Endodermal cell (in vitro differentiated cells): ENCODE results near the gene ELMO2. TPM values are rescaled to one million over a fixed set of nuclear protein-coding genes. Genes with fewer than 3 reads are reported as not detected.

Source experiments
- DNase-seq: peaks from one replicate; pipeline ENCODE4 v3.0.0-alpha.2; 2017
- H3K27ac ChIP-seq: 2 replicates; pipeline ENCODE4 v1.5.1; 2013; ENCODE audit warnings: mild to moderate bottlenecking, low read depth, low read length, moderate library complexity
- H3K27me3 ChIP-seq: 2 replicates; pipeline ENCODE4 v1.6.1; 2013; ENCODE audit warnings: mild to moderate bottlenecking, low read length, moderate library complexity; ENCODE audit not compliant: insufficient read depth, control insufficient read depth, poor library complexity, severe bottlenecking
- H3K36me3 ChIP-seq: 2 replicates; pipeline ENCODE4 v1.7.0; 2013; ENCODE audit warnings: mild to moderate bottlenecking, low read length, moderate library complexity; ENCODE audit not compliant: control insufficient read depth, insufficient read depth
- H3K4me1 ChIP-seq: one replicate; pipeline ENCODE4 v1.7.0; 2013; ENCODE audit warnings: low read length; ENCODE audit not compliant: control insufficient read depth, insufficient read depth
- H3K4me3 ChIP-seq: 2 replicates; pipeline ENCODE4 v1.5.1; 2013; ENCODE audit warnings: mild to moderate bottlenecking, low read length, moderate library complexity
- H3K9ac ChIP-seq: 2 replicates; pipeline ENCODE4 v1.6.1; 2013; ENCODE audit warnings: mild to moderate bottlenecking, low read length, moderate library complexity; ENCODE audit not compliant: poor library complexity, severe bottlenecking; ENCODE audit errors: extremely low read depth
- H3K9me3 ChIP-seq: 2 replicates; pipeline ENCODE4 v1.6.1; 2013; ENCODE audit warnings: mild to moderate bottlenecking, low read length, moderate library complexity; ENCODE audit not compliant: control insufficient read depth
- H3K27ac Mint-ChIP-seq: 2 replicates; pipeline ENCODE4 v1.8.0; 2020; ENCODE audit warnings: mixed read lengths
- H3K27me3 Mint-ChIP-seq: 2 replicates; pipeline ENCODE4 v1.8.0; 2021; ENCODE audit warnings: mild to moderate bottlenecking, mixed read lengths; ENCODE audit not compliant: insufficient read depth
- H3K36me3 Mint-ChIP-seq: 2 replicates; pipeline ENCODE4 v1.8.0; 2020; ENCODE audit warnings: low read depth, mixed read lengths
- H3K4me1 Mint-ChIP-seq: 2 replicates; pipeline ENCODE4 v1.8.0; 2020; ENCODE audit warnings: mixed read lengths
- H3K4me3 Mint-ChIP-seq: 2 replicates; pipeline ENCODE4 v1.8.0; 2020; ENCODE audit warnings: mild to moderate bottlenecking, moderate library complexity, mixed read lengths
- H3K9me3 Mint-ChIP-seq: 2 replicates; pipeline ENCODE4 v1.8.0; 2020; ENCODE audit warnings: mild to moderate bottlenecking, mixed read lengths
- WGBS, 2 experiments: methylation state at CpG; one replicate each; pipeline versions ENCODE4 v1.1.5 to v1.1.7; 2013; ENCODE audit warnings: missing lambda C conversion rate in 2 of 2, mixed read lengths in 1 of 2; ENCODE audit not compliant: insufficient coverage in 1 of 2, insufficient read length in 1 of 2; 5-methylcytosine and 5-hydroxymethylcytosine counted together
- total RNA-seq, 2 donors: library from RNA; stranded (reverse); fragmentation: NEBNext Ultra II Directional in 1 of 2; extraction: Animal tissue kit (Norgen Biotek cat#: 25700) in 1 of 2; gene quantifications; 2 replicates in 1 of 2; 3 replicates in 1 of 2; pipeline ENCODE4 v1.2.1, GENCODE V29; 2021
- TF ChIP-seq, protein P1 (sequence below): fragments of 200-600 bp; sonication (generic); conservative IDR thresholded peaks from 2 replicates; pipeline ENCODE4 v1.5.0; 2021; ENCODE audit warnings: antibody characterized with exemption, mild to moderate bottlenecking

Gene ELMO2
- total RNA-seq, 2 donors from 2014 or later = 44.8 to 52.8 TPM

DNA sequence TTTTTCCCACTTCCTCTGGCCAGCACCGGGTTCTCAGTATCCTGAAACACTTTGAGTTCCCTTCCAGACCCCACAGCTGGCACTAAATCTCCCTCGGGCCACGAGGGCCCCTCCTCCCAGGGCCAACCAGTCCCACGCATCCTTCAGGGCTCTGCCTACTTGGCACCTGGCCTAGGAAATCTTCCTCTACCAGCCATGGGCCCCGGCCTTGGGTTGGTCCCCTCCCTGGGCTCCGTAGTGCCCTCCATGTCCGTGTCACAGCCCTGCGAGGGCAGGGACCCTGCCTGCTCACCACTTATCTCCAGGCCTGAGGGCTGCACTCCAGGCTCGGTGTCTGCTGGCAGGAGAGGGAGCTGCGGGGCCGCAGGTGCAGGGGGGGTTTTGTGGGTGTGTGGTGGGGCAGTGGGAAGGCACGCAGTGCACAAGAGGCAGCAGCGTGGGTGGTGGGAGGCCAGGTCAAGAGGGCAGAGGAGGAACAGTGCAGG lies 49.3 kb downstream of the ELMO2 start:
- peaks cover 18% of the 10 kb centered on the region for H3K36me3 Mint-ChIP-seq
- WGBS, 2 experiments = 91 to 94% methylated on average over 9 to 13 of the region's 13 CpGs

DNA sequence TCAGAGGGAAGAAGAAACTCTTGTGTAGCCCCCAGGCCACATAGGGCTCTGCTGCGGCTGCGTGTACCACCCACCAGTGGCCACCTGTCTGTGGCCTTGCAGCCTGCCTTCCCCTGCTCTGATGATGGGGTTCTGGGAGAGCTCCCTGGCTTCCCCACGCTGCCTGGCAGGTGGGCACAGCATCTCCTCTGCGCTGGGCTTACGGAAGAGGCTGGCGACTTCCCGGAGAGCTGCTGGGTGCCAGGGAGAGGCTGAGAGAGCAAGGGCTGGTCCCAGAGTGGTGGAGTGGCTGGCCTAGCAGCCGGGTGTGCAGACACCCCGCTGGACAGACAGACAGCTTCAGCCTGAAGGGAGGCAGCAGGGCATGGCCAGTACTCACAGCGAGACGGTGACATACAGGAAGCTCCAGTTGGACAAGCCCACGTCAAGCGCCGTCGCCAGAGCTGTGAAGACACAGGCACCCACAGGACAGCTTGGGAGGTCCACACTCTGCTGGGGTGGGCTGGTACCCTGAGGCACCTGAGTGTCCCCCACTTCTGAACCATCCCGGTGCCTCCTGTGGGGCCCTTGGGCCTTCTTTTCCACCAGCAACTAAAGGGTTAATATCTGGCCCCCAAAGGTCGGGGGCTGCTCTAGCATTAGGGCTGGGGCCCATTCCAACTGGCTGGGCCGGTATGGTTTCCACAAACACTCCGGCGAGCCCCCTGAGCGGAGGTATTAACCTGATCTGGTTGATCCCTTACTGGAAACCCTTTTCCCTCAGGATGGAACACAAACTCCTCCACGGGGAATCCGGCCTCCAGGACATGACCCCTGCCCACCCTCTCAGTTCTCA lies 50.0 kb downstream of the ELMO2 start:
- 95 to 96% methylated on average over 17 to 23 of the region's 23 CpGs for WGBS, 2 experiments
- Histone ChIP-seq H3K4me1 (no peaks in the 10 kb centered on the region), H3K9me3 (no peaks in the 10 kb centered on the region), H3K27me3 (no peaks in the 10 kb centered on the region), H3K9ac (no peak overlapping the region), H3K4me3 (no peak overlapping the region), H3K27ac (no peak overlapping the region), H3K36me3 (peaks cover 45% of the 10 kb centered on the region)
- Mint-ChIP-seq H3K27ac (no peak overlapping the region), H3K36me3 (peaks cover 18% of the 10 kb centered on the region), H3K9me3 (no peaks in the 10 kb centered on the region), H3K4me3 (no peak overlapping the region), H3K4me1 (peaks cover 3% of the 10 kb centered on the region), H3K27me3 (no peaks in the 10 kb centered on the region)
- TF ChIP-seq, protein P1, sequence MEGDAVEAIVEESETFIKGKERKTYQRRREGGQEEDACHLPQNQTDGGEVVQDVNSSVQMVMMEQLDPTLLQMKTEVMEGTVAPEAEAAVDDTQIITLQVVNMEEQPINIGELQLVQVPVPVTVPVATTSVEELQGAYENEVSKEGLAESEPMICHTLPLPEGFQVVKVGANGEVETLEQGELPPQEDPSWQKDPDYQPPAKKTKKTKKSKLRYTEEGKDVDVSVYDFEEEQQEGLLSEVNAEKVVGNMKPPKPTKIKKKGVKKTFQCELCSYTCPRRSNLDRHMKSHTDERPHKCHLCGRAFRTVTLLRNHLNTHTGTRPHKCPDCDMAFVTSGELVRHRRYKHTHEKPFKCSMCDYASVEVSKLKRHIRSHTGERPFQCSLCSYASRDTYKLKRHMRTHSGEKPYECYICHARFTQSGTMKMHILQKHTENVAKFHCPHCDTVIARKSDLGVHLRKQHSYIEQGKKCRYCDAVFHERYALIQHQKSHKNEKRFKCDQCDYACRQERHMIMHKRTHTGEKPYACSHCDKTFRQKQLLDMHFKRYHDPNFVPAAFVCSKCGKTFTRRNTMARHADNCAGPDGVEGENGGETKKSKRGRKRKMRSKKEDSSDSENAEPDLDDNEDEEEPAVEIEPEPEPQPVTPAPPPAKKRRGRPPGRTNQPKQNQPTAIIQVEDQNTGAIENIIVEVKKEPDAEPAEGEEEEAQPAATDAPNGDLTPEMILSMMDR = no peak
- DNase-seq = no peak

More for the DNA sequence above, 49.3 kb downstream of the ELMO2 start:
- Histone ChIP-seq H3K27me3 (no peaks in the 10 kb centered on the region), H3K4me3 (no peak overlapping the region), H3K9me3 (no peaks in the 10 kb centered on the region), H3K27ac (no peak overlapping the region), H3K36me3 (peaks cover 51% of the 10 kb centered on the region), H3K4me1 (no peaks in the 10 kb centered on the region), H3K9ac (no peak overlapping the region)
- no peak overlapping the region for H3K4me3 Mint-ChIP-seq
- H3K27ac Mint-ChIP-seq = no peak overlapping the region
- no peak for DNase-seq
- no peaks in the 10 kb centered on the region for H3K27me3 Mint-ChIP-seq
- TF ChIP-seq, protein P1 = no peak
- H3K9me3 Mint-ChIP-seq = no peaks in the 10 kb centered on the region
- peaks cover 3% of the 10 kb centered on the region for H3K4me1 Mint-ChIP-seq

DNA sequence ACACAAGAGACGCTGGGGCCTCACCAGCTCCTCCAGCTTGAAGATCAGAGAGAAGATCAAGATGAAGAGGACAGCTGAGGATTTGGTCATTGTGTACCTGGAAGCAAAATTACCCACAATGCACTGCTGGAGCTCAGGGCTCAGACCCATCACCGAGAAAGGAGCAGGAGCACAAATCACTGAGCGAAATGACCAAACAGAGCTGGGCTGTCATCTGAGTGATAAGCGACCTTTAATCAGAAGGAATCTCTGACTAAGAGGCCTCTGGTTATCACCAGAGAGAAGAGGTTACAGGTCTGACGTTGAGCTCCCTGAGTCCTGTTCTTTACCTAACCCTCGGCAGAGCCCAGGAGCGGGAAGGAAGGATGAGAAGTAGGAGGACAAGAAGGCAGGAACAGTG lies 50.6 kb downstream of the ELMO2 start:
- Histone ChIP-seq H3K36me3 (peaks cover 48% of the 10 kb centered on the region), H3K9me3 (no peaks in the 10 kb centered on the region), H3K4me3 (no peak overlapping the region), H3K4me1 (no peaks in the 10 kb centered on the region), H3K9ac (no peak overlapping the region), H3K27ac (no peak overlapping the region), H3K27me3 (no peaks in the 10 kb centered on the region)
- no peak overlapping the region for H3K27ac Mint-ChIP-seq
- H3K36me3 Mint-ChIP-seq = peaks cover 24% of the 10 kb centered on the region
- WGBS, 2 experiments = 89 to 93% methylated on average over 7 of the region's 7 CpGs
- peaks cover 9% of the 10 kb centered on the region for H3K4me1 Mint-ChIP-seq
- H3K27me3 Mint-ChIP-seq = no peaks in the 10 kb centered on the region
- no peak overlapping the region for H3K4me3 Mint-ChIP-seq
- no peak for DNase-seq
- H3K9me3 Mint-ChIP-seq = no peaks in the 10 kb centered on the region
- TF ChIP-seq, protein P1 = no peak
